ENCODE measurements around the gene RARA.

GRCh38 chr17:40399185-40399584 lies 90.2 kb downstream of the RARA start:
- TF ChIP-seq CTCF (conservative IDR thresholded peaks at IDR 0.05; ENCODE audit: low read depth, low read length) (peak; percentile 49), EZH2 (IDR thresholded peaks at IDR 0.05; ENCODE audit: borderline replicate concordance, low read depth, low read length, poor library complexity, severe bottlenecking) (no peak)

Measured in A673 (cell line).